ENCODE data around the gene AP4E1. TPM values are rescaled to one million over a fixed set of nuclear protein-coding genes. Genes with fewer than 3 reads are reported as not detected.

AP4E1 gene
- total and polyA plus RNA-seq, 12 donors = 2.0 to 11.1 (median 8.8) TPM

DNA sequence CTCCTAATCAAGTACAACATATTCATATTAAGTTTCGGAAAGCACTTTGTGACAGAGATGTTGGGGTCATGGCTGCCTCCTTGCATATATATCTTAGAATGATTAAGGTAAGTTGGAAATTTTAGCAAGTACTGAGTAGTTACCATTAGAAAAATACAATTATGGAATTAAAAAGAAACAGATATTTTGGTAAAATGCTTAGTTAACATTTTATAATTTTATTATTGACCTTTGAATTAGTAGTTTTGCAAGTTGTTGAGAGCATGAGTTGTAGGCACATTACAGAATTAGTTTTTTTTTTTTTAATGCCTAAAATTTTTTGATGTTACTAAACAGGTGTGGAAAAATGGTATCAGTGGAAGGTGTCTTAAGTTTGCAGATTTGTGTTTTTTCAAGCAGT, 20.6 kb downstream of the AP4E1 start:
- no peak overlapping the region for H3K4me3 ChIP-seq
- no peak for DNase-seq
- H3K4me1 ChIP-seq = peaks cover 0 to 10% (median 0%) of the 10 kb centered on the region in 9 donors
- ATAC-seq = no peak
- H3K36me3 ChIP-seq = peaks cover 0 to 100% (median 27%) of the 10 kb centered on the region in 9 donors
- no peaks in the 10 kb centered on the region for H3K9me3 ChIP-seq
- WGBS, 2 donors = 96 to 98% methylated on average over 1 of the region's 1 CpG
- no peaks in the 10 kb centered on the region for H3K27me3 ChIP-seq
- intact Hi-C loops (cut with DNase I) = no loop called here
- H3K27ac ChIP-seq = no peak overlapping the region
- no peak for TF ChIP-seq CTCF (IDR thresholded peaks at IDR 0.05)

GRCh38 chr15:50930792-50931191, 22.3 kb downstream of the AP4E1 start:
- H3K27ac ChIP-seq = no peak overlapping the region
- H3K9me3 ChIP-seq = no peaks in the 10 kb centered on the region
- intact Hi-C loops (cut with DNase I) = no loop called here
- no peaks in the 10 kb centered on the region for H3K4me1 ChIP-seq
- WGBS, 2 donors = 99 to 100% methylated on average over 1 of the region's 1 CpG
- H3K4me3 ChIP-seq = no peak overlapping the region
- TF ChIP-seq CTCF (IDR thresholded peaks at IDR 0.05) = no peak
- peaks cover 0 to 98% (median 18%) of the 10 kb centered on the region in 9 donors for H3K36me3 ChIP-seq
- ATAC-seq = no peak
- DNase-seq = no peak
- no peaks in the 10 kb centered on the region for H3K27me3 ChIP-seq

DNA sequence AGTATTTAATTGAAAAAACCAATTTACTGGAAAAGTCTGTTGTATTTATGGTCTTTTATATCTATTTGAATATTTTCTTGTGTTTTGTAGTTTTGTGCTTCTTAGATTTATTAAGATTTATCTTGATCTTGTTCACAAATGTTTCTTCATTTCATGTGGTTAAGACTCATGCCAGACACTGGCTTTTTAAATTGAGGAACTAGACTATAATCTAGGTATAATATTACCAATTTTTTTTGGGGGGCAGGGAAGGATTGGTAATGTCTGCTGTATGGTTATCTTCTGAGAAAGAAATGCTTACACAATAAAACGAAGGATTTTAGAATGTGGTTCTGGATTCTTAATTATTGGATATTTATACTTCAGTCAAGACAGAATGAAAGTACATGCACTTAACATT, 24.9 kb downstream of the AP4E1 start:
- 76 to 87% methylated on average over 1 of the region's 1 CpG for WGBS, 2 donors
- Histone ChIP-seq H3K36me3 (peaks cover 0 to 92% (median 5%) of the 10 kb centered on the region in 9 donors), H3K27ac (no peak overlapping the region), H3K27me3 (no peaks in the 10 kb centered on the region), H3K9me3 (no peaks in the 10 kb centered on the region), H3K4me3 (no peak overlapping the region), H3K4me1 (no peaks in the 10 kb centered on the region)
- TF ChIP-seq CTCF (IDR thresholded peaks at IDR 0.05) = no peak
- intact Hi-C loops (cut with DNase I) = no loop called here
- DNase-seq = no peak
- ATAC-seq = no peak

DNA sequence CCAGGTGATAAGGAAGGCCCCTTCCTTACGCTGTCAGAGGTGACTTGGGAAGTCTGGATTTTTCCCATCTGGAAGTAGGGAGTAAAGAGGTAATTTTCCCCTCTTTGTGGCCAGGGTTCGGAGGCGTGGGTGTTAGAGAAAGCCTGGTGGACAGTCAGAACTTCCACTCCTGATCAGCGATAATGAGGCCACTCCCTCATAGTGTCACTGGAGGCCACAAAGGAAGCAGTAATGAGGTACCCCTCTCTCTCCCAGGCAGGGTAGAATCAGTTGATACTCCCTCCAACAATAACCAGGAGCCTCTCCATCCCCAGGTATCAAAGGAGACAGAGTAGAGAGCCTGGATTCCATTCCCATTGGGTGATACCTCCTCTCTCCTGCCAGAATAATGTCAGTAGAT, 30.0 kb downstream of the AP4E1 start:
- no peak overlapping the region for H3K4me3 ChIP-seq
- no peak overlapping the region for H3K27ac ChIP-seq
- WGBS, 2 donors = 77 to 94% methylated on average over 4 of the region's 4 CpGs
- TF ChIP-seq CTCF (IDR thresholded peaks at IDR 0.05) = no peak
- peaks cover 0 to 73% (median 3%) of the 10 kb centered on the region in 9 donors for H3K36me3 ChIP-seq
- intact Hi-C loops (cut with DNase I) = no loop called here
- H3K27me3 ChIP-seq = no peaks in the 10 kb centered on the region
- ATAC-seq (no peak), DNase-seq (no peak)
- H3K9me3 ChIP-seq = no peaks in the 10 kb centered on the region
- no peaks in the 10 kb centered on the region for H3K4me1 ChIP-seq

Data from heart right ventricle (tissue), 16 donors.